Activated naive CD4-positive, alpha-beta T cell treated with anti-CD3 and anti-CD28 coated beads, Interleukin-2, amount 50 U/mL, for 24 hours (primary cell): ENCODE data around the gene CFLAR.
A peak's percentile ranks its signal among the peaks of the same experiment; 100 is the strongest.
"Not testable (repeated sequence)": the region's sequence is repeated elsewhere in the genome, so short reads cannot be mapped to it uniquely, and the experiment has no call there.

Experiments used
- H3K27ac Mint-ChIP-seq: one replicate; pipeline ENCODE4 v1.8.0; 2021; ENCODE audit warnings: mild to moderate bottlenecking, mixed read lengths
- H3K27me3 Mint-ChIP-seq: one replicate; pipeline ENCODE4 v1.8.0; 2021; ENCODE audit warnings: mixed read lengths
- H3K36me3 Mint-ChIP-seq: one replicate; pipeline ENCODE4 v1.8.0; 2021; ENCODE audit warnings: mixed read lengths
- H3K4me1 Mint-ChIP-seq: one replicate; pipeline ENCODE4 v1.8.0; 2021; ENCODE audit warnings: mixed read lengths
- H3K4me3 Mint-ChIP-seq: one replicate; pipeline ENCODE4 v1.8.0; 2021; ENCODE audit warnings: mild to moderate bottlenecking, mixed read lengths
- H3K9me3 Mint-ChIP-seq: one replicate; pipeline ENCODE4 v1.8.0; 2021; ENCODE audit warnings: mixed read lengths

Gene CFLAR

GRCh38 chr2:201114350-201114749, 1.6 kb upstream of the CFLAR start:
- peak overlapping the region; percentile 96 for H3K4me3 Mint-ChIP-seq
- no peak overlapping the region for H3K27ac Mint-ChIP-seq
- peaks cover 4% of the 10 kb centered on the region for H3K36me3 Mint-ChIP-seq
- no peaks in the 10 kb centered on the region for H3K27me3 Mint-ChIP-seq
- no peaks in the 10 kb centered on the region for H3K9me3 Mint-ChIP-seq
- peaks cover 24% of the 10 kb centered on the region for H3K4me1 Mint-ChIP-seq

- Mint-ChIP-seq H3K9me3 (no peaks in the 10 kb centered on the region), H3K4me3 (peak overlapping the region; percentile 96), H3K27me3 (no peaks in the 10 kb centered on the region), H3K4me1 (peaks cover 24% of the 10 kb centered on the region), H3K36me3 (peaks cover 5% of the 10 kb centered on the region), H3K27ac (no peak overlapping the region)
These were observed 1.1 kb upstream of the CFLAR start for GRCh38 chr2:201114846-201115245.

- H3K27ac Mint-ChIP-seq, result peak overlapping the region; percentile 100
- peaks cover 34% of the 10 kb centered on the region for H3K4me1 Mint-ChIP-seq
- H3K4me3 Mint-ChIP-seq, result peak overlapping the region; percentile 96
- no peaks in the 10 kb centered on the region for H3K9me3 Mint-ChIP-seq
- H3K27me3 Mint-ChIP-seq, result no peaks in the 10 kb centered on the region
- H3K36me3 Mint-ChIP-seq, result peaks cover 14% of the 10 kb centered on the region
These were observed 1.2 kb downstream of the CFLAR start for GRCh38 chr2:201116959-201117734.

- Mint-ChIP-seq H3K36me3 (peaks cover 19% of the 10 kb centered on the region), H3K4me1 (peaks cover 40% of the 10 kb centered on the region), H3K27ac (peak overlapping the region; percentile 100), H3K4me3 (peak overlapping the region; percentile 96)
- H3K27me3 Mint-ChIP-seq, H3K9me3 Mint-ChIP-seq: not testable (repeated sequence)
These were observed 1.8 kb downstream of the CFLAR start for GRCh38 chr2:201117735-201118094.

- Mint-ChIP-seq H3K9me3 (no peaks in the 10 kb centered on the region), H3K4me1 (peaks cover 45% of the 10 kb centered on the region), H3K4me3 (peak overlapping the region; percentile 96), H3K27me3 (no peaks in the 10 kb centered on the region), H3K36me3 (peaks cover 21% of the 10 kb centered on the region), H3K27ac (peak overlapping the region; percentile 100)
These were observed 2.4 kb downstream of the CFLAR start for GRCh38 chr2:201118121-201118960.

- peaks cover 27% of the 10 kb centered on the region for H3K36me3 Mint-ChIP-seq
- H3K4me3 Mint-ChIP-seq, result peak overlapping the region; percentile 96
- H3K4me1 Mint-ChIP-seq, result peaks cover 49% of the 10 kb centered on the region
- H3K27me3 Mint-ChIP-seq, result no peaks in the 10 kb centered on the region
- H3K27ac Mint-ChIP-seq, result peak overlapping the region; percentile 100
- no peaks in the 10 kb centered on the region for H3K9me3 Mint-ChIP-seq
These were observed 3.2 kb downstream of the CFLAR start for GRCh38 chr2:201118961-201119854.

GRCh38 chr2:201122276-201122675, 6.3 kb downstream of the CFLAR start:
- Mint-ChIP-seq H3K4me1 (peaks cover 61% of the 10 kb centered on the region), H3K27me3 (no peaks in the 10 kb centered on the region), H3K36me3 (peaks cover 28% of the 10 kb centered on the region), H3K9me3 (no peaks in the 10 kb centered on the region), H3K27ac (peak overlapping the region; percentile 82), H3K4me3 (peak overlapping the region; percentile 96)

- Mint-ChIP-seq H3K36me3 (peaks cover 35% of the 10 kb centered on the region), H3K27ac (peak overlapping the region; percentile 98), H3K27me3 (no peaks in the 10 kb centered on the region), H3K4me1 (peaks cover 82% of the 10 kb centered on the region), H3K4me3 (peak overlapping the region; percentile 96), H3K9me3 (no peaks in the 10 kb centered on the region)
These were observed 10.6 kb downstream of the CFLAR start for GRCh38 chr2:201126308-201127151.

- H3K27me3 Mint-ChIP-seq, result no peaks in the 10 kb centered on the region
- H3K36me3 Mint-ChIP-seq, result peaks cover 36% of the 10 kb centered on the region
- H3K9me3 Mint-ChIP-seq, result no peaks in the 10 kb centered on the region
- H3K4me3 Mint-ChIP-seq, result peak overlapping the region; percentile 96
- H3K27ac Mint-ChIP-seq, result peak overlapping the region; percentile 98
- H3K4me1 Mint-ChIP-seq, result peaks cover 76% of the 10 kb centered on the region
These were observed 11.2 kb downstream of the CFLAR start for GRCh38 chr2:201127152-201127511.

- peak overlapping the region; percentile 98 for H3K27ac Mint-ChIP-seq
- H3K27me3 Mint-ChIP-seq, result no peaks in the 10 kb centered on the region
- no peaks in the 10 kb centered on the region for H3K9me3 Mint-ChIP-seq
- H3K4me3 Mint-ChIP-seq, result peak overlapping the region; percentile 96
- peaks cover 73% of the 10 kb centered on the region for H3K4me1 Mint-ChIP-seq
- peaks cover 33% of the 10 kb centered on the region for H3K36me3 Mint-ChIP-seq
These were observed 11.6 kb downstream of the CFLAR start for GRCh38 chr2:201127570-201127969.

- H3K9me3 Mint-ChIP-seq, result no peaks in the 10 kb centered on the region
- peak overlapping the region; percentile 96 for H3K4me3 Mint-ChIP-seq
- H3K4me1 Mint-ChIP-seq, result peaks cover 73% of the 10 kb centered on the region
- peaks cover 36% of the 10 kb centered on the region for H3K36me3 Mint-ChIP-seq
- H3K27me3 Mint-ChIP-seq, result no peaks in the 10 kb centered on the region
- H3K27ac Mint-ChIP-seq, result peak overlapping the region; percentile 98
These were observed 12.1 kb downstream of the CFLAR start for GRCh38 chr2:201128033-201128432.

GRCh38 chr2:201128933-201129505, 13.1 kb downstream of the CFLAR start:
- Mint-ChIP-seq H3K27ac (peak overlapping the region; percentile 100), H3K9me3 (no peaks in the 10 kb centered on the region), H3K36me3 (peaks cover 38% of the 10 kb centered on the region), H3K4me1 (peaks cover 69% of the 10 kb centered on the region), H3K27me3 (no peaks in the 10 kb centered on the region), H3K4me3 (peak overlapping the region; percentile 96)

- Mint-ChIP-seq H3K36me3 (peaks cover 40% of the 10 kb centered on the region), H3K27ac (peak overlapping the region; percentile 96)
These were observed 14.7 kb downstream of the CFLAR start for GRCh38 chr2:201130524-201131186.

GRCh38 chr2:201132518-201132917, 16.6 kb downstream of the CFLAR start:
- H3K27ac Mint-ChIP-seq, result peak overlapping the region; percentile 96
- no peaks in the 10 kb centered on the region for H3K9me3 Mint-ChIP-seq
- no peaks in the 10 kb centered on the region for H3K27me3 Mint-ChIP-seq
- peaks cover 58% of the 10 kb centered on the region for H3K4me1 Mint-ChIP-seq
- peak overlapping the region; percentile 91 for H3K4me3 Mint-ChIP-seq
- peaks cover 50% of the 10 kb centered on the region for H3K36me3 Mint-ChIP-seq

More at GRCh38 chr2:201130524-201131186, 14.7 kb downstream of the CFLAR start:
- H3K4me1 Mint-ChIP-seq, result peaks cover 61% of the 10 kb centered on the region
- no peaks in the 10 kb centered on the region for H3K9me3 Mint-ChIP-seq
- H3K27me3 Mint-ChIP-seq, result no peaks in the 10 kb centered on the region
- peak overlapping the region; percentile 91 for H3K4me3 Mint-ChIP-seq
